Measurements from ENCODE around the gene UNC50. TPM values are rescaled to one million over a fixed set of nuclear protein-coding genes. Genes with fewer than 3 reads are reported as not detected.

The UNC50 gene
- polyA plus RNA-seq, 1 donor from 2014 or later: 111 TPM

- H3K36me3 ChIP-seq (ENCODE audit: insufficient read depth, low read length): no peaks in the 10 kb centered on the region
- H3K27me3 ChIP-seq (ENCODE audit: insufficient read depth, low read depth, low read length): no peaks in the 10 kb centered on the region
- H3K4me2 ChIP-seq (ENCODE audit: low read length): no peak overlapping the region
- no peaks in the 10 kb centered on the region for H4K20me1 ChIP-seq (ENCODE audit: insufficient read depth)
- no peak overlapping the region for H3K4me3 ChIP-seq (ENCODE audit: low read length)
- H3F3A ChIP-seq (ENCODE audit: insufficient read depth, low read length, poor library complexity, severe bottlenecking): no peaks in the 10 kb centered on the region
- H3K27ac ChIP-seq (ENCODE audit: low read length): no peak overlapping the region
- no peak overlapping the region for H3K9ac ChIP-seq (ENCODE audit: low read length)
- H3K79me2 ChIP-seq (replicated peaks; ENCODE audit: insufficient read depth, low read length): no peaks in the 10 kb centered on the region
- H3K9me3 ChIP-seq (ENCODE audit: low read length): no peaks in the 10 kb centered on the region
- TF ChIP-seq EP300 (conservative IDR thresholded peaks at IDR 0.05; ENCODE audit: poor library complexity, severe bottlenecking): no peak
- no peak for TF ChIP-seq RAD21 (conservative IDR thresholded peaks at IDR 0.05)
- no peak for TF ChIP-seq SMC3 (conservative IDR thresholded peaks at IDR 0.05; ENCODE audit: poor library complexity)
- TF ChIP-seq EZH2 (IDR thresholded peaks at IDR 0.05; ENCODE audit: borderline replicate concordance, insufficient read depth, low read length, poor library complexity, severe bottlenecking): no peak
- TF ChIP-seq POLR2AphosphoS5 (IDR thresholded peaks at IDR 0.05): no peak
- no peak for TF ChIP-seq TAF1 (IDR thresholded peaks at IDR 0.05; ENCODE audit: low read depth)
- no peak for TF ChIP-seq MXI1 (conservative IDR thresholded peaks at IDR 0.05; ENCODE audit: poor library complexity, severe bottlenecking)
- TF ChIP-seq REST (IDR thresholded peaks at IDR 0.05; ENCODE audit: borderline replicate concordance): no peak
- TF ChIP-seq CTCF (IDR thresholded peaks at IDR 0.05; ENCODE audit: poor library complexity, severe bottlenecking): no peak
- H3K9me2 ChIP-seq (ENCODE audit: insufficient read depth, low read length): no peaks in the 10 kb centered on the region
- H2AFZ ChIP-seq (ENCODE audit: low read depth, low read length): no peak overlapping the region
Observed at GRCh38 chr2:98583276-98583675, 25.1 kb upstream of the UNC50 start.

- Histone ChIP-seq H3K27ac (ENCODE audit: low read length) (no peak overlapping the region), H3K4me2 (ENCODE audit: low read length) (no peak overlapping the region), H3K79me2 (replicated peaks; ENCODE audit: insufficient read depth, low read length) (no peaks in the 10 kb centered on the region), H3F3A (ENCODE audit: insufficient read depth, low read length, poor library complexity, severe bottlenecking) (no peaks in the 10 kb centered on the region), H3K9me2 (ENCODE audit: insufficient read depth, low read length) (no peaks in the 10 kb centered on the region), H2AFZ (ENCODE audit: low read depth, low read length) (no peak overlapping the region), H3K9ac (ENCODE audit: low read length) (no peak overlapping the region), H3K4me3 (ENCODE audit: low read length) (no peak overlapping the region), H3K36me3 (ENCODE audit: insufficient read depth, low read length) (no peaks in the 10 kb centered on the region), H3K27me3 (ENCODE audit: insufficient read depth, low read depth, low read length) (no peaks in the 10 kb centered on the region), H4K20me1 (ENCODE audit: insufficient read depth) (no peaks in the 10 kb centered on the region), H3K9me3 (ENCODE audit: low read length) (no peaks in the 10 kb centered on the region)
- TF ChIP-seq REST (IDR thresholded peaks at IDR 0.05; ENCODE audit: borderline replicate concordance): no peak
- TF ChIP-seq EP300 (conservative IDR thresholded peaks at IDR 0.05; ENCODE audit: poor library complexity, severe bottlenecking): no peak
- TF ChIP-seq POLR2AphosphoS5 (IDR thresholded peaks at IDR 0.05): no peak
- TF ChIP-seq TAF1 (IDR thresholded peaks at IDR 0.05; ENCODE audit: low read depth): no peak
- TF ChIP-seq CTCF (IDR thresholded peaks at IDR 0.05; ENCODE audit: poor library complexity, severe bottlenecking): no peak
- no peak for TF ChIP-seq SMC3 (conservative IDR thresholded peaks at IDR 0.05; ENCODE audit: poor library complexity)
- no peak for TF ChIP-seq RAD21 (conservative IDR thresholded peaks at IDR 0.05)
- no peak for TF ChIP-seq EZH2 (IDR thresholded peaks at IDR 0.05; ENCODE audit: borderline replicate concordance, insufficient read depth, low read length, poor library complexity, severe bottlenecking)
- no peak for TF ChIP-seq MXI1 (conservative IDR thresholded peaks at IDR 0.05; ENCODE audit: poor library complexity, severe bottlenecking)
Observed at GRCh38 chr2:98583816-98584618, 24.4 kb upstream of the UNC50 start.

Measured in neural cell (in vitro differentiated cells).